ENCODE data around the gene SOX18.

Gene SOX18

DNA sequence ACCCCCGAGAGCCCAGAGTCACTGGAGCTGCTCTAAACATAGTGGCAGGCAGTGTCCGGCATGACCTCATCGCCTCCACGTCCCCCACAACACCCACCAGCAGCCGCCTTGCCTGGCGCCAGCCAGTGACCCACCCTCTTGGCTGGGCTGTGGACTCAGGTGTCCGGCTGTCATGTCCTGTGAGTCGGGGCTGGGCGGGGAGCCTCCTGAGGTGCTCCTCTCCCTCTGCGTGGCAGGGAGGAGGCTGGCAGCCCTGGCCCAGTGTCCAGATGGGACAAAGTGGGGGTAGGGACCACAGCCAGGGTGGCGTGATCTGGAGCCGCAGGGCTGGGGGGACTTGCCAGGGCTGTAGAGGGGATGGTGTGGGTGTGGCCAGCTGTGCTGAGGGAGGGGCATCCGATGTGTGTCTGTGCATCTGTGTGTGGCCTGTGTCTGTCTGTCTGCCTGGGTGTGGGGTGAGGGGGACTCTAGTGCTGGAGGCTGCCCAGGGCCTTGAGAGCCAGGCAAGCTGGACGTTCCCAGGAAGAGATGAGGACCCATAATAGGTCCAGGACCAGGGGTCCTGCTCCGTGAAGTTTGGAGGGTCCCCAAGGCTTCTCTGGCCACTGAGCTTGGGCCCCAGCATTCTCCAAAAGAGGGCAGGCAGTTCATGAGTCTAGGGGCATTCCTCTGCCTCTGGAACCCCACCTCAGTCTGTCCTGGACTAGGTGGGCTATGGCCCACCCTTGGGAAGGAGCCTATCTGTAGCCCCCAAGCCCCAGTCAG lies 2.3 kb upstream of the SOX18 start:
- no peak for DNase-seq

GRCh38 chr20:64051033-64051452 lies 1.6 kb upstream of the SOX18 start:
- no peak for DNase-seq

- no peak for DNase-seq
Observed at GRCh38 chr20:64050261-64051032, 1.0 kb upstream of the SOX18 start.

GRCh38 chr20:64049878-64050260 lies 430 bp upstream of the SOX18 start:
- DNase-seq, result no peak

- no peak for DNase-seq
Observed at GRCh38 chr20:64048402-64049044, 916 bp downstream of the SOX18 start.

GRCh38 chr20:64047968-64048401 lies 1.5 kb downstream of the SOX18 start:
- DNase-seq, result no peak

DNA sequence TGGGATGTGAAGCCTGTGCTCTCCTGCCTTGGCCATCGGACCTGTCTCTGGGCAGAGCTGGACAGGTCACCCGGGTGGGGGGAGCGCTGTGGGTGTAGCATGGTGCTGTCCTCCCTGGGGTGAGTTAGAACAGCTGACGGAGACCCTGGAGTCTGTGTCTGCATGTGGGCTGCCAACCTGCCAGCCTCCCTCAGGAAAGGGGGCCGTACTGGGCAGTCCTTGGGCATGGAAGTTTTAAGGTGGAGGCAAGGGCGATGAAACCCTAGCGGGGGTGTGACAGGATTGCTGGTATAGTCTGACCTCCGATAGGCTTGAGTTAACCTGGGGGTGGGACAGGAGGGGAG lies 2.4 kb downstream of the SOX18 start:
- no peak for DNase-seq

DNA sequence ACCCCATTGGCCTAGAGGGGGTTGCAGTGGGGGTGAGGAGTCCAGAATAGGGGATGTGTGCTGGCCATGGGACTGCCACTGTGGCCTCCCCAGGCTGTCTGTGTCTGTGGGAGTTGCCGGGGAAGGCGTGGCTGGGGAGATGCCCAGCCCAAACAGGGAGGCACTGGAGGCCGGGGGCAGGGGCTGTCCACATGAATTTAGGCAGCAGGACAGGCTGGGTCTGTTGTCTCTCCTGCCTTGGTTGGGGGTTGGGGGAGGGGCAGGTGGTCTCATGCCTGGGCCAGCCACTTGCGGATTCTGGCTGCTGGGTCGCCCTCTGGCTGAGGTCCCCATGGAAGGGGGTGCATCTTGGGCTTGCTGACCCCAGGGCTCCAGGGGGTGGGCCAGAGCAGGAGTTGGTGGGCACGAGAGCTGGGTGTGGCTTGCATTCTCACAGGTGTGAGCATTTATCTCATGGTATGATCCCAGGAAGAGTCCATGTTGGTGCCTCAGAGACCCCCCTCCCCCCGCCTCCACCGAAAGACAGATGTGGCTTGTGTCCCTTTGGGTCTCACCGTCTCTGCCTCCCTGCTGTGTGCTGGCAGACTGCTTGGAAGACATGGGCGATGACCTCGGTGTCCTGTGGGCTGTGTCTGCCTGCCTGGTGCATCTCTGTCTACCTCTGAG lies 4.0 kb downstream of the SOX18 start:
- DNase-seq, result no peak

DNA sequence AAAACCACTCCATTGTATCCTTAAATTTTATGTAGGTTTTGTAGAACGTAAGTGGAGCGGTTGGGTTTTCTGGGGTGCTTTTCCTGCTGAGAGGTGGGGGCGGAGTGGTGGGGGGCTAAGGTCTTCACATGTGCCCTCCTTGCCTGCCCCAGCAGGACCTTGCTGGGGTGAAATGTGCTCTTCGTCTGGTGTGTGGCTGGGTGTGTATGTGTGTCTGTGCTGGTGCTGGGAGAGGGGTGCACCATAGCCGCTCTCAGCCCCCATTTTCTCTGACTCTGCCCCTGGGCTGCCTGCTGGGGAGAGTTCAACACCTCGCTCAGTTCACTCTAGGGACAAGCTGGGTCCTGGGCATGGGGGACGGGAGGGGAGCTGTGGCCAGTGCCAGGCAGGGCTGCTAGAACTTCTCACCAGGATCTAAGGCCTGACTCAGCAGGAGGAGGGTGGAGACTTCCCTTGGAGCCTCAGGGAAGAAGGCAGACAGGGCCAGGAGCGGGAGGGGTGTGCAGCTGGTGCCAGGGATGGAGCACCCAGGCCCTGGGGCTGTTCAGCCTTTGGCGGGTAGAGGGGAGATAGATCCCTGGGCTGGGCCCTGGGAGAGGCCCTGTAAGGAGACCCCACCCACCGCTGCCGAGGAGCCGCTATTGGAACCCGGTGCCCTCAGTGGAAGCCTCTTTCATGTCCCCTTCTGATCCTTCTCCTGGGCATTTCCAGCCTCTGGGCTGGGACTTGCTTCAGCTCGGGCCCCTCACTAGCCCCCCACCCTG lies 4.8 kb downstream of the SOX18 start:
- no peak for DNase-seq

DNA sequence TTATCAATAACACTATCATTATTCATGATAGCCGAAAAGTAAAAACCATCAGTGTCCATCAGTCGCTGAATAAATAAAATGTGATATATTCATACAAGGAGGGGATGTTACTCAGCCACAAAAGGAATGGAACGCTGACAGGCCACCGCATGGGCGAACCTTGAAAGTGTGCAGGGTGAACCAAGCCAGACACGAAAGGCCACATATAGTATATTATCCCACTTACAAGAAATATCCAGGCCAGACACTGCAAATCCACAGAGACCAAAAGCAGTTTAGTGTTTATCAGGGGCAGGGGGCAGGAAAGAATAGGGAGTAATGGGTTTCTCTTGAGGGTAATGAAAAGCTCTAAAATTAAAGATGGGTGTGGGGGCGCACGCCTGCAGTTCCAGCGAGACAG lies 5.7 kb downstream of the SOX18 start:
- no peak for DNase-seq

DNA sequence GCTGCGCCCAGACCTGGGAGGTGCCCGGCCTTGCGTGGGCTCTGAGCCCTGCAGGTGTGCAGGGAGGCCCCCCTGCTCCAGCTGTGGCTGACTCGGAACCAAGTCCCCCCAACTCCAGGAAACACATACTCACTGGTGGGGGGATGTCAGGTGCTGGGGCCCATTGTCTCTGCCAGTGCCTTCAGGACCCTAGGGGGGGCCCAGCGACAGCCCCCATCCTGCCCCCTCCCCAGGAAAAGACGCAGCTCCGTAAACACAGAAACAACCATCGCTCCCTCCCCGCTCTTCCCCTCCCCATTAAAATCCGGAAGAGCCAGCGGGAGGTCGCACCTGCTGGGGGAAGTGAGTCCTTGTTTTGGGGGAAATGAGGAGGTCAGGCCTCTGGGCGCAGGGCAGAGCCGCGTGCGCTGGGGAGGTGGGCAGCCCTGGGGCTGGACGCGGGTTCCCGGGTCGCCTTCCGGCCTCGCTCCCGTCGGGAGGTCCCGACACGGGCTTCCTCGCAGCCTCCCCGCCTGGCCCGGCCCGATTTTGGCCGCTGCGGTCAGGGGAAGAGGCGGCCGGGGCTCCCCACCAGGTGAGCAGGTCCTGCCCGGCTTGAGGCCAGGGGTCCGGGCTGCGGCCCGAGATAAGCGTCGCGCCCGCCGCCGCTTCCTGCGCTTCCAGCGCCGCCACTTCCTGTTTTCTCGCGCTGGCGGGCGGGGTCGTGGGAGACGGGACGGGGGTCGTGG lies 7.2 kb downstream of the SOX18 start:
- DNase-seq, result no peak

DNA sequence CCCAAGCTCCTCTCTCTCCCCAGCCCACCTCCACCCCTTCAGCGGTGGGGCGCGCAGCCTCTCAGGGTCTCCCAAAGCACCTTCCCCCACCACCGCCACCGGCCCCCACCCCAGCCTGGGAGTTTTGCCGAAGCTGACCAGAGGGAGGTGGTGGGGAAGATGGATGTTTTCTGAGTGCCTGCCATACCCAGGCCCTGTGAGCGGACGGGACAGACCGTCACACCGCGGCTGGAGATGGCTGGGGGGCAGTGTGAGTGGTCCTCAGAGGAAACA lies 7.7 kb downstream of the SOX18 start:
- DNase-seq, result no peak

GRCh38 chr20:64041040-64041780 lies 8.2 kb downstream of the SOX18 start:
- DNase-seq, result no peak

DNA sequence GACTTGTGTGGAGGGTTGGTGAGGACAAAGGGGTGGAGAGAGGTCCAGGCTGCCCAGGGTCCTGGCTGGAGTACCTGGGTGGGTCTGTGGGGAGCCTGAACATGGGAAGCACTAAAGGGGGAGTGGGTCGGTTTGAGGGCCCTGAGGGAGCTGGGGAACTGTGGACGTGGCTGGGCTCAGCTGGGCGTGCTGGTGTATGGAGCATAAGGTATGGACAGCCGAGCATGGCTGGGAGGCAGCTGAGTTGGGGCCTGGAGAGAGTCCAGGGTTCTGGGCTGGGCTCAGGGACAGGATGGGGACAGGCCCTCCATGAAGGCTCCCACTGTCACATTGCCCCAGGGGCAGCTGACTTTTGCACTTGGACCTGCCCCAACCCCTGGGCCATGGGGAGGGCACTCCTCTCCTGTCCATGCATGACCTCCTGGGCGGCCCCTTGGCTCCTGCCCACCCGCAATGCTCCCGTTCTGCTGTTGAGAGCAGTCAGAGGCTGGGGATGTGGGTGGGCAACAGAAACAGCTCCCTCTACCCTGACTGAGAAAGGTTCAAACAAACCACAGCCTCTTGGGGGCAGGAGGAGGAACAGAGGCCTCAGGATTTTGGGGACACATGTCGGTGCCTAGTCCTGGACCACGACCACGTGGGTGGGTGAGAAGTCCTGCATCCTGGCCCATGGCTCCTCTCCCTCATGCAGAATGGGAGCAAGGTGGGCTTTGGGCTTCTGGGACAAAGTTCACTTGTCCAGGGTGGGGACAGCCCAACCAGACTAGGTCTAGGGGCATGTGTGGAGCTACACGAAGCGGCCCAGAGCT lies 9.0 kb downstream of the SOX18 start:
- DNase-seq, result no peak

DNA sequence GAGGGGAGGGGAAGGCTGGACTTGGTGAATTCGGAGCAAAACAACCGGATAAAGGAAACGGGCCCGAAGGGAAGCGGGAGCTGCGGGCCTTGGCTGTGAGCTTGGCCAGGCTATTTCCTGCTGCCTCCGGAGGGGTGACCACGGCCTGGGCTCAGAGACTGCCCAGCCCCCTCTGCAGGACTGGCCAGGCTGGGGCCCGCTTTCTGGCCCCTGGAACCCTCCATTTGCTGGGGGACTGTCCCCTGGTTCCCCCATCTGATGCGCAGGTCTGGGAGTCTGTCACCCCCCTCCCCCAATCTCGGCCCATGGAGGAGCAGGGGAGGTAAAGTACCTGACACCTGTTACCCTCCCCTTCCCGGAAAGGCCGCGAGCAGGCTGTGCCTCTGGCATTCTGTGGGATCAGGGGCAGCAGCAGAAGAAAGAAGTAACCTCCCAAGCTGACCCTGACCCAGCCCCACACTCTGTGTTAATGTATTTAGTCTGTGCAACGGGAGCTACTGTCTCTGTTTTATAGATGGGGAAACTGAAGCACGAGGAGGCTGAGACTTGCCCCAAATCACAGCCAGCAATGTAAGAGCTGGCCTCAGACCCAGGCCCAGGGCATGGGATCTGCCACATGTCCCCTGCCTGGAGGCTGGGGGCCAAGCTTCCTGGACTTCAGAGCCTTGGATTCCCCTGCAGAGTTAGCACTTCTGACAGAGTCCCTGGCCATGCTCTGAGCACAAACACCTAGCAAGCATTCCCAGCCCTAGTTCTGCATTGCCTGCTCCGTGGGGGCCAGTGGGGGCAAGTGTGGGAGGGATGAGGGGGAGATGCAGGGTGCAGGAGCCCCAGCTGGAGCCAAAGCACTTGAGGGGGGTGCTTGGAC lies 9.9 kb downstream of the SOX18 start:
- DNase-seq, result no peak

DNA sequence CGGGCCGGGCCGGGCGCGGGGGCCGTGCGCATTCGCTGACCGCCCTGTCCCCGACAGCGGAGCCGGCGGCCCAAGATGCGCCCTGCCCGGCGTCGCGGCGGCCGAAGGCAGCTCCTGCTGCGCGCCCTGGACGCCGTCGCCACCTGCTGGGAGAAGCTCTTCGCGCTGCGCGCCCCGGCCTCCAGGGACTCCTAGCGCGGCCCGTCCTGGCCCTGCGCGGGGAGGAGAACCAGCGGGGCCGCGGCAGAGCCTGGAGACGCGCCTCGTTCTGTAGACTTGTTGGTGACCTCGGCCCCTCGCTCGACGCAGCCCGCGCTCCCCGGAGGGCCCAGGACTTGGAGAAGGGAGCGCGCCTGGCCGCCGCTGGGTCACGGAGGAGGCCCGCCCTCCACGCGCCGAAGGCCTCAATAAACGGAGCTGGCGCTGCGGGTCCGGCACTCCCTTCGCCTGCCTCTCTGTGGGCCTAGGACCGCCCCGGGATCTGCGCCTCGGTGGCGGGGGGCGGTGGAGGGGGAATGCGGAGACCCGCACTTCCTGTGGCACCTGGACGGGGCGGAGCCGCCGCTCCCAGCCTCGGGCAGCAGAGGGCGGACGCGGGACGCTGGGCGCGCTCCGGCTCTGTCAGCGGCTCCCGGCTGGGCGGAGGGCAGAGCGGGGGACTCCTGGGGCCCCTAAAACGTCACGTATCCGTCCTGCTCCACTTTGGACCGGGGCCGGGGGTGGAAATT lies 10.7 kb downstream of the SOX18 start:
- DNase-seq, result peak; percentile 73

- DNase-seq, result no peak
Observed at GRCh38 chr20:64038224-64038564, 11.2 kb downstream of the SOX18 start.

- no peak for DNase-seq
Observed at GRCh38 chr20:64037498-64038213, 11.8 kb downstream of the SOX18 start.

DNA sequence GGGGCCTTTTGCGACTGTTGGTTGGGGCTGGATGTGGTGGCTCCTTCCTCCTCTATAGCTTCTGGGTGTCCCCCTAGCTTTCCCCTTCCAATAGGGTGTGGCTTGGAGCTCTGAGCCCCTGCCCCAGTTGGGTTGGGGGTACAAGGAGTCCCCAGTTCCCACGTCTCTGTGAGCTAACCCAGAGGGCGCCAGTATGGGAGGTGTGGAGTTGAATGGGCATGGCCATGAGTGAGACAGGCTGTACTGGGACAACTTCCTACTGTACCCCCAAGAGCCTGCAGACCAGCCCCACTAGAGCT lies 12.3 kb downstream of the SOX18 start:
- no peak for DNase-seq
